ENCODE data around the gene ARID4B.
A peak's percentile ranks its signal among the peaks of the same experiment; 100 is the strongest.
"Not testable (repeated sequence)": the region's sequence is repeated elsewhere in the genome, so short reads cannot be mapped to it uniquely, and the experiment has no call there.

Gene ARID4B

DNA sequence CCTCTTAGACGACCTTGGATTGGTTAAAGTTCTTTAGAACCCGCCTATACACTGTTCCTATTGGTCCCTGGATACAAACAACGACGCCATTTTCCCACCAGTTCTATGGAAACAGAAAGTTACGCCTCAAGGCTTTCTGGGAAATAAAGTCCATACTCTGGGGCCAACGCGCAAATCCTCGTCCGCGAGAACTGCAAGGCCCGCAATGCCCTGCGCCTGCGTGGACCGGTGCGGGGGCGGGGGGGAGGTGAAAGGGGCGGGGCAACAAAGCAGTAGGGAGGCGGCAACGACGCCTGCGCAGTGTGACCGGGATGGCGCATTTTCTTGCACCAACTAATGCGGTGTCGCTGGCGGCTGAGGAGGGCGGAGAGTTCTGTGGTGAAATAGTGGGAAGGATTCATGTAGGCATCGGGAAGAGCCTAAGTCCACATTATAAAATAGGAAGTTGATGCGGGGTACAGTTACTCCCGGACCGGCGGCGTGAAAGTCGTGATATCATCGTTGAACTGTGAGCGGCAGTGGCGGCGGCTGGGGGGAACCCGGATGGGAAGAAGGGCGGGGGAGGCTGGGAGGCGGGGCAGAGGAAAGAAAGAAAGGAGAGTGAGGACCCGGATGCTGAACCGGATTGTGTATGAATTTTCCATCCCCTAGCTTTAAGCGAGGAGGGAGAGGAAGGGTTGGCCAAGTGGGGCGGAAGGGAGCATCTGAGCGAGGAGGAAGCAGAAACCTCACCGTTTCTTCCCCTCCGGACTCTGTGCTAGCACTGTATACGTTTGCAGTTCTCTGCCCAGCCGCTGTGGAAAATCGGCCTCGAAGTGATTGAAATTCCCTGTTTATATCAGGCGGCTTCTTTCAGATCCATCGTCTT is 526 bp upstream of the ARID4B start, which contains the start of gene GGPS1:
Gene GGPS1, plus strand, starts transcription at position 300 of the 868 bp plus-strand sequence. CDS start 6,695 bp downstream, outside the sequence.
- peak; percentile 99 for DNase-seq

GRCh38 chr1:235326719-235327558 is 1.0 kb downstream of the ARID4B start:
- peak; percentile 65 for DNase-seq

GRCh38 chr1:235325854-235326253 is 2.1 kb downstream of the ARID4B start:
- DNase-seq, result no peak

DNA sequence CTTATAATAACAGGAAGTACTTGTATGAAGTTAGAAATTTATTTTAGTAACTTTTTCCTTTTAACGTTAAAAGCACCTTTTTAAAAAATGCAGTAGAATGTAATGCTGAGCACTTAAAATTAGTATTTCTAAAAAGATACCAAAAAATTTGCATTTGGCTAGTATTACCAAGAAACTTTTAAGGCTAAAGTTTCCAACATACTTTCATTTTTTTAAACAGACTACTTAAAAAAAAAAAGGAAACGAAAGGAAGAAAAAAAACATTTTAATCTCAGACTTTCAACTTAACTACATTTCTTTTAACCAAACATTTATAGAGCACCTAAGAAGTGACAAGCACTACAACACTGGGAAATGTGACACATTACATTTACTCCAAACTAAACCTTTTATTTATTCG is 2.8 kb downstream of the ARID4B start:
- DNase-seq, result no peak

DNA sequence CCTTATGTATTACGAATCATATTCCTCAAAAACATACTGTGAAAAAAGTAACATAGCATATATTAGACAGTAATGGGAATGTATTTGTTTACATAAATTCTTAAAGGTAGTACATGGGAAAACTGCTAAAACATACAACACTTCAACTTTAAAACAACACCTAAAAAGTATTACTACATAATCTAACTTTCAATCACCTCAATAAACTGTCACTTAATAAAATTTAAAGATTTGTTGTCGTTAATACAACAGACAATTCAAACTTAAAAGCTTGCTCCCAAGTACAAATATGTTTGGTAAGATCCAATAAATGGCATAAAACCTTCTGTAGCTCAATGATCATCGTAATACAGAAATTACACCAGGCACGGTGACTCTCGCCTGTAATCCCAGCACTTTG is 3.7 kb downstream of the ARID4B start:
- DNase-seq, result no peak

GRCh38 chr1:235320521-235321179 is 7.3 kb downstream of the ARID4B start:
- DNase-seq, result no peak

- DNase-seq, result no peak
These were observed 8.7 kb downstream of the ARID4B start for GRCh38 chr1:235319255-235319654.

DNA sequence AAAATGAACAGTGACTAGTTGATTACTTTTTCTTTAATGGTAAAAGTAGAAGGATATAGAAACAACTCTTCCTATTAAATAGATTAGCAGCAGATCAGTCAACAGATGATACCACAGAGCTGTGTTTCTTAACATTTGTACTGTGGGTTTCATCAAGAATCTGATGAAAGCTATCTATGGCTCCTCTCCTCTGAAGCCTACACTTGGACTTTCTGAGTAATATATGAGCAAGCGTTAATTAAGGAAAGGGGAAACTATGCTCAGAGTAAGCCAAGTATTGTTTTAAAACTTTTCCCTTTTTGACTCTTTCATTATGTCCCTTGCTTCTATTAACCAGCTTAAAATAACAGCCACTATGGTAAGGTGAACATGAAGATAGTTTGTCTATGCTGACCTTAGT is 10.8 kb downstream of the ARID4B start:
- DNase-seq, result no peak

- no peak for DNase-seq
These were observed 12.2 kb downstream of the ARID4B start for GRCh38 chr1:235315735-235316134.

- DNase-seq, result no peak
These were observed 12.8 kb downstream of the ARID4B start for GRCh38 chr1:235315173-235315572.

GRCh38 chr1:235313931-235314678 is 13.9 kb downstream of the ARID4B start:
- no peak for DNase-seq

DNA sequence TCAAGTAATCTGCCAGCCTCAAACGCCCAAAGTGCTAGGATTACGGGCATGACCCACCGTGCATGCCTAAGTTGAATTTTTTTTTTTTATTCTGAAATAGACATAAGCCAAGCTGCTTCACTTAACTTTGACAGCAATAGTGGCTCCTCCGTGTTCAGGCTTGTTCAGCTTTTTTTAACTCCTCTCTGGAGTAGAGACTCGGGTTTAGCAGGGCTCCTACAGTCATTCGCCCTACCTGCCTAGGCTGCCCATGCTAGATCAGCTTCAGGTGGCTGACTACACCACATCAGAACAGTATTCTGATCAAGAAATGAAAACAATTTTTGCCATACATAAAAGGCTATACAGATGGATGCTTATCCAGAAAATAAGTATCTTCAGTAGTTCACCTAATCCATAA is 14.7 kb downstream of the ARID4B start:
- no peak for DNase-seq

- not testable (repeated sequence) for DNase-seq
These were observed 18.8 kb downstream of the ARID4B start for GRCh38 chr1:235309206-235309605.

DNA sequence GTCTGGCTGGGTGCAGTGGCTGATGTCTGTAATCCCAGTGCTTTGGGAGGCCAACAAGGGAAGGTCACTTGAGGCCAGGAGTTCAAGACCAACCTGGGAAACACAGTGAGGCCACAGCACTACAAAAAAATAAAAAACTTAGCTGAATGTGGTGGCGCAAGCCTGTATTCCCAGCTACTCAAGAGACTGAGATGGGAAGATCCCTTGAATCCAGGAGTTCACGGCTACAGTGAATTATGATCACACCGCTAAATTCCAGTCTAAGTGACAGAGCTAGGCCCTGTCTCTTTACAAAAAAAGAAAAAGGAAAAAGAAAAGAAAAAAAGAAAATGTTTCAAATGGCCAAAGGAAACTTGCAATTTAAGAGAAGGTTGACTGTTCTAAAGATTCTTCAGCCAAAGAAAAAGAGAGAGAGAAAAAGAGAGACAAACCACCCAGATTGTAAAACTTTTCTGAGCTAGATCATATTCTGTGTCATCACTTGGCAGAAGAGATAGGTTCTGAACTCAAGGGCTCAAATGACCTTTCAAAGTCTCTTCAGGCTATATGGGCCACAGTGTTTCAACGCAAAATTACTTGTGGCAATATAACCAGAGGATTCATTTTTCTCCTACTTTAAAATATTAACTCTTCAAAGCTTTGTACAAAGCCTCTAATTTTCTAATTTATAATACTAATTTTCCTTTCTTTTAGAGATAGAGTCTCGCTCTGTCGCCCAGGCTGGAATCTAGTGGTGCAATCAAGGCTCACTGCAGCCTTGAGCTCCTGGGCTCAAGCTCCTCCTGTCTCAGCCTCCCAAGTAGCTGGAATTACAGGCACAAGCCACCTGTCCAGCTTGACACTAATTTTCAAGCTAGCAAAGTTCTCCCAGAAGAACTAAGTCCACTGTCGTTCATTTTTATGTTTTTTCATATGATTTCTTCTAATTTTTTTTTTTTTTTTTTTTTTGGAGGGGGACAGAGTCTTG is 20.5 kb downstream of the ARID4B start:
- no peak for DNase-seq

DNA sequence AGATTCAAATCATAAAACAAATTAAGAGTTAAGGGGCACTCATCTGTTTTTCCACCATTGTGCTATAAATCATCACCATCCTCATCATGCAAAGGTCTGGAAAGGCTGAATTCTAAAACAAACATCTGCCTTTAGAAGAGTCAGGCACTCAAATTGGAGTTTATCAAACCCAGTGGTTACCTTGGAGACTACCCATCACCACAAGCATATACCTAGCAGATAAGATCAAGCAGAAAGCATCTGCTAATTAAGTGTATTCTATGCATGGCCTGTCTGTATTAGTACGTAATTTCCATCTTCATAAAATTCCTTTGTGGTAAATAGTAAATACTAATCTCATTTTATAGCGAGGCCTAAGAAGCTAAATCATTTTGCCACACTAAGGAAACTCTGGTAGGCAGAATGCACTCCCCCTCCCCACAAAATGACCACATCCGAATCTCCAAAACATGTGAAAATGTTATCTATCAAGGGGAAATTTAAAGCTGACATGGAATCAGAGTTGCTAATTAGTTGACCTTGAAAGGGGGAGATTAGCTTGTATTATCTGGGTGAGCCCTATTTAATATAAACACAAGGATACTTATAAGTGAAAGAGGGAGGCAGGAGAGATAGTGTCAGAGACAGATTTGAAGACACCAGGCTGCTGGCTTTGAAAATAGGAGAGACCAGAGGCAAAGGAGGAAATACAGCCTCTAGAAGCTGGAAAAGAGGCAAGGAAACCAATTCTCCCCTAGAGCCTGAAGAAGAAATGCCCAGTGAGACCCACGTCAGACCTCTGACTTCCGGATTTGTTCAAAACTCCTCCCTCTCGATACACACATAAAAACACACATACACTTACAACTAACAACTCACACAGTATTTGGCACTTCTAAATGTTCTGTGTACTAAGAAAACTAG is 23.2 kb downstream of the ARID4B start:
- DNase-seq, result no peak

DNA sequence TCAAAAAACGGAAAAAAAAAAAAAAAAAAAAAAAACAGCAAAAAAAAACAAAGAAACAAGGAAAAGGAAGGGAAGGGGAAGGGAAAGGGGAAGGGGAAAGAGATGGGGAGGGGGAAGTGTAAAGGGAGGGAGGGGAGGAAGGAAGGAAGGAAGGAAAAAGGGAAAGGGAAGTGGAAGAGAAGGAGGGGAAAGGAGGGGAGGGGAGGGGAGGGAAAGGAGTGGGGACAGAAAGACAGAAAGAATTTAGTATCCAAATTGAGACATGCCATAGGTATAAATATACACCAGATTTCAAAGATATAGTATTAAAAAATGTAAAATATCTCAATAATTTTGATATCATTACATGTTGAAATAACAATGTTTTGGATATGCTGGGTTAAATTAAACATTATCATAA is 25.8 kb downstream of the ARID4B start:
- DNase-seq, result no peak

GRCh38 chr1:235299169-235299858 is 28.7 kb downstream of the ARID4B start:
- DNase-seq, result no peak

DNA sequence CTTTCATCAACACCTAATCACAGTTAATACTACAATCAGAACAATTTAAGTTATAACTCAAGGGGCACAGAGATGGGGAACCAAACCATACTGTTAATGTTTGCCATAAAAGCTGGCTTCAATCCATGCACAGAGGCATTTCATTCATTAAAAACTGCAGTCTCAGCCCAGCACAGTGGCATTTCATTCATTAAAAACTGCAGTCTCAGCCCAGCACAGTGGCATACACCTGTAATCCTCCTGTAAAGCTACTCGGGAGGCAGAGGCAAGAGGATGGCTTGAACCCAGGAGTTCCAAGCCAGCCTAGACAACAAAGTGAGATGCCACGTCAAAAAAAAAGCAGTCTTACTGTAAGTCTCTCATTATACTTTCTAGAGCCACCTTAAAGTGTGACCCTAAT is 29.2 kb downstream of the ARID4B start:
- DNase-seq, result no peak

- no peak for DNase-seq
These were observed 30.4 kb downstream of the ARID4B start for GRCh38 chr1:235297579-235297978.

DNA sequence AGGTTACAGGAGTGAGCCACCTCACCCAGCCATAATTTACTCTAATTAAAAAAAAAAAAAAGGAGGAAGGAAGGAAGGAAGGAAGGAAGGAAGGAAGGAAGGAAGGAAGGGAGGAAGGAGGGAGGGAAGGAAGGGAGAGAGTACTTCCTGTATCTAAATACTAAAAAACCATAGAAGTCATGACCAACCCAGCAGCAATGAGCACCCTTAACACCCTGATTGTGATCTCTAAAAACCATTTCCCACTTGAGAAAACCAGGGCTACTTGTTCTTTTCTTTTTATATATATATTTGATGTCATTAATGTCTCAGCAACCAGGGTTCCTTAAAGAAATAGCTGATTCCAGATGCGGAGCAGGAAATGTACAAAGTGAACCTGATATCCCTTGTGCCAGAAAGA is 31.2 kb downstream of the ARID4B start:
- DNase-seq, result no peak

All from islet precursor cell (in vitro differentiated cells).